HL-60/S4 treated with phorbol 12-myristate 13-acetate at 8.2 ng/mL for 4 days and 3 days (cell line): Measurements from ENCODE around the gene KIFC1.
"Not testable (repeated sequence)": the region's sequence is repeated elsewhere in the genome, so short reads cannot be mapped to it uniquely, and the experiment has no call there.

Experiments
- in situ Hi-C: fragments of 300-500 bp; cut with MboI; formaldehyde crosslinking; loops from 2 replicates; pipeline ENCODE4 v1.15.0; 2022; ENCODE audit warnings: low sequenced_read_pairs

The KIFC1 gene

GRCh38 chr6:33391278-33391921, at the start of gene KIFC1:
TSS of gene KIFC1 (plus strand) at chr6:33391823. CDS start at chr6:33391986, 163 bp downstream.
- in situ Hi-C loops: no loop called here

GRCh38 chr6:33343606-33343952, 48.0 kb upstream of the KIFC1 start:
- in situ Hi-C loops: not testable (repeated sequence)

- in situ Hi-C loops: no loop called here
These were observed 47.5 kb upstream of the KIFC1 start for GRCh38 chr6:33343953-33344611.

- in situ Hi-C loops: no loop called here
These were observed 46.6 kb upstream of the KIFC1 start for GRCh38 chr6:33344701-33345697.

GRCh38 chr6:33346972-33347371, 44.7 kb upstream of the KIFC1 start:
- in situ Hi-C loops: not testable (repeated sequence)

GRCh38 chr6:33347816-33348215, 43.8 kb upstream of the KIFC1 start:
- in situ Hi-C loops: no loop called here

GRCh38 chr6:33355860-33356259, 35.8 kb upstream of the KIFC1 start:
- in situ Hi-C loops: not testable (repeated sequence)

- in situ Hi-C loops: no loop called here
These were observed 35.3 kb upstream of the KIFC1 start for GRCh38 chr6:33356295-33356694.

GRCh38 chr6:33357160-33357871, 34.3 kb upstream of the KIFC1 start:
- in situ Hi-C loops: not testable (repeated sequence)

- in situ Hi-C loops: no loop called here
These were observed 32.3 kb upstream of the KIFC1 start for GRCh38 chr6:33359331-33359730.

- in situ Hi-C loops: not testable (repeated sequence)
These were observed 28.1 kb upstream of the KIFC1 start for GRCh38 chr6:33363486-33363885.

- in situ Hi-C loops: not testable (repeated sequence)
These were observed 27.0 kb upstream of the KIFC1 start for GRCh38 chr6:33364475-33365205.

- in situ Hi-C loops: not testable (repeated sequence)
These were observed 26.2 kb upstream of the KIFC1 start for GRCh38 chr6:33365206-33365971.

GRCh38 chr6:33367009-33367714, 24.5 kb upstream of the KIFC1 start:
- in situ Hi-C loops: no loop called here

- in situ Hi-C loops: not testable (repeated sequence)
These were observed 24.0 kb upstream of the KIFC1 start for GRCh38 chr6:33367715-33368025.

- in situ Hi-C loops: not testable (repeated sequence)
These were observed 19.7 kb upstream of the KIFC1 start for GRCh38 chr6:33371901-33372300.

GRCh38 chr6:33372526-33373123, 19.0 kb upstream of the KIFC1 start:
- in situ Hi-C loops: no loop called here
